A549 (cell line): ENCODE data around the gene DNAH17. TPM values are rescaled to one million over a fixed set of nuclear protein-coding genes. Genes with fewer than 3 reads are reported as not detected.
A peak's percentile ranks its signal among the peaks of the same experiment; 100 is the strongest.

Experiments used
- ATAC-seq, 2 experiments: fragments of 200-7000 bp in 1 of 2; fragments of >200 bp in 1 of 2; cut with Nextera tagmentation in 1 of 2; cut with Tn5 transposase in 1 of 2; 3 replicates each; pipeline versions ENCODE4 v1.8.0 to v1.9.1; 2018 to 2020; ENCODE audit warnings: mild to moderate bottlenecking in 1 of 2, moderate library complexity in 1 of 2
- CTCF ChIA-PET: fragments of 300-600 bp; sonication (Branson Sonifier 250); formaldehyde crosslinking; extraction: SDS; loops from one replicate; lab custom pipeline; 2021; ENCODE audit warnings: antibody characterized with exemption, inconsistent platforms; lab: Yijun Ruan, JAX
- POLR2A ChIA-PET: fragments of 350-600 bp; formaldehyde crosslinking; extraction: SDS; loops from one replicate; lab custom pipeline; 2021; ENCODE audit warnings: antibody characterized with exemption, inconsistent platforms; lab: Yijun Ruan, JAX
- DNase-seq, 2 experiments: peaks; one replicate each; pipeline versions ENCODE4 v3.0.0 to v3.0.0-alpha.2; 2011 to 2016; ENCODE audit warnings: low read depth in 1 of 2, low spot score in 1 of 2
- FAIRE-seq: peaks from 2 replicates; lab custom pipeline; 2011; peaks lifted over from hg19 to GRCh38; lab: Jason Lieb, UNC
- H3K27ac ChIP-seq, 2 experiments: fragments of >200 bp; sonication (Bioruptor Twin); formaldehyde crosslinking; 3 replicates each; pipeline ENCODE4 v1.5.1; 2016 to 2017
- H3K4me1 ChIP-seq: fragments of >200 bp; sonication (Bioruptor Twin); formaldehyde crosslinking; 3 replicates; pipeline ENCODE4 v1.6.1; 2016
- H3K4me2 ChIP-seq: fragments of >200 bp; sonication (Bioruptor Twin); formaldehyde crosslinking; 3 replicates; pipeline ENCODE4 v1.6.1; 2016
- H3K4me3 ChIP-seq: fragments of >200 bp; sonication (Bioruptor Twin); formaldehyde crosslinking; 3 replicates; pipeline ENCODE4 v1.5.1; 2016
- H3K9me3 ChIP-seq: fragments of >200 bp; sonication (Bioruptor Twin); formaldehyde crosslinking; 3 replicates; pipeline ENCODE4 v1.6.1; 2016
- ATOH8 ChIP-seq: fragments of 250-450 bp; sonication (Bioruptor Pico); IDR thresholded peaks from 2 replicates; pipeline ENCODE4 v1.5.0; 2020; ENCODE audit warnings: low read depth, mild to moderate bottlenecking, moderate library complexity
- BHLHE40 ChIP-seq: IDR thresholded peaks from 2 replicates; pipeline ENCODE4 v1.6.1; 2012; ENCODE audit warnings: low read depth, low read length, inconsistent platforms
- EHF ChIP-seq: fragments of 250-450 bp; sonication (Bioruptor Pico); IDR thresholded peaks from 2 replicates; pipeline ENCODE4 v1.5.0; 2020; ENCODE audit warnings: mild to moderate bottlenecking
- ESRRA ChIP-seq: fragments of 150-350 bp; IDR thresholded peaks from 2 replicates; pipeline ENCODE4 v1.6.1; 2014; ENCODE audit warnings: mild to moderate bottlenecking, low read length, borderline replicate concordance
- FOSB ChIP-seq: fragments of 250-450 bp; sonication (Bioruptor Pico); IDR thresholded peaks from 2 replicates; pipeline ENCODE4 v1.5.0; 2020; ENCODE audit warnings: mild to moderate bottlenecking, moderate library complexity
- FOSL2 ChIP-seq, 2 experiments: fragments of 450-650 bp in 1 of 2; fragments of >200 bp in 1 of 2; sonication (Bioruptor Twin) in 1 of 2; formaldehyde crosslinking; IDR thresholded peaks; 2 replicates each; pipeline versions ENCODE4 v1.5.0 to v1.6.1; 2016 to 2020; ENCODE audit warnings: mild to moderate bottlenecking in 1 of 2, moderate library complexity in 1 of 2
- HEYL ChIP-seq: fragments of 250-450 bp; sonication (Bioruptor Pico); IDR thresholded peaks from 2 replicates; pipeline ENCODE4 v1.8.0; 2021; ENCODE audit warnings: mild to moderate bottlenecking, moderate library complexity
- JUNB ChIP-seq: fragments of >200 bp; sonication (Bioruptor Twin); formaldehyde crosslinking; IDR thresholded peaks from 2 replicates; pipeline ENCODE4 v1.6.1; 2016
- KDM5A ChIP-seq: fragments of 200-600 bp; sonication (generic); IDR thresholded peaks from 2 replicates; pipeline ENCODE4 v1.6.1; 2016; ENCODE audit warnings: antibody characterized with exemption, mild to moderate bottlenecking
- MAZ ChIP-seq: fragments of 150-350 bp; IDR thresholded peaks from 2 replicates; pipeline ENCODE4 v1.6.1; 2014; ENCODE audit warnings: antibody characterized with exemption, low read depth, low read length, borderline replicate concordance
- NFE2L2 ChIP-seq: fragments of 150-350 bp; conservative IDR thresholded peaks from 2 replicates; pipeline ENCODE4 v1.6.1; 2014; ENCODE audit warnings: low read length
- NR3C1 ChIP-seq: fragments of >200 bp; sonication (Bioruptor Twin); formaldehyde crosslinking; IDR thresholded peaks from 3 replicates; pipeline ENCODE4 v1.6.1; 2017
- PBX3 ChIP-seq: IDR thresholded peaks from 2 replicates; pipeline ENCODE4 v1.6.1; 2012
- POLR2AphosphoS2 ChIP-seq: conservative IDR thresholded peaks from 2 replicates; pipeline ENCODE4 v1.6.1; 2012; ENCODE audit warnings: low read length, improper control_type of control experiment, inconsistent platforms
- RAD21 ChIP-seq, 2 experiments: fragments of >200 bp in 1 of 2; sonication (Bioruptor Twin) in 1 of 2; formaldehyde crosslinking in 1 of 2; IDR thresholded peaks in 1 of 2; conservative IDR thresholded peaks in 1 of 2; 2 replicates in 1 of 2; 3 replicates in 1 of 2; pipeline ENCODE4 v1.6.1; 2012 to 2018; ENCODE audit warnings: inconsistent platforms in 1 of 2
- RARB ChIP-seq: fragments of 250-450 bp; sonication (Bioruptor Pico); IDR thresholded peaks from 2 replicates; pipeline ENCODE4 v1.8.0; 2021; ENCODE audit warnings: mild to moderate bottlenecking, moderate library complexity
- RCOR1 ChIP-seq: fragments of 150-350 bp; IDR thresholded peaks from 2 replicates; pipeline ENCODE4 v1.6.1; 2014; ENCODE audit warnings: antibody characterized with exemption, low read length, low read depth
- SREBF2 ChIP-seq: fragments of 450-650 bp; IDR thresholded peaks from 2 replicates; pipeline ENCODE4 v1.6.1; 2014; ENCODE audit warnings: mild to moderate bottlenecking, moderate library complexity
- ZSCAN20 ChIP-seq: fragments of 250-450 bp; sonication (Bioruptor Pico); IDR thresholded peaks from 2 replicates; pipeline ENCODE4 v1.8.0; 2022; ENCODE audit warnings: mild to moderate bottlenecking, moderate library complexity
- WGBS: methylation state at CpG from one replicate; pipeline ENCODE4 v1.1.6; 2017; ENCODE audit errors: missing lambda C conversion rate; 5-methylcytosine and 5-hydroxymethylcytosine counted together
- polyA plus RNA-seq, 4 experiments: library from polyadenylated mRNA; depleted of rRNA in 3 of 4; stranded (reverse); fragments of >200 nt; fragmentation: RNase III in 1 of 4; extraction: RNeasy Plus Mini Kit Qiagen cat#74134 plus additional on column Dnase treatment in 1 of 4; gene quantifications; 2 replicates in 3 of 4; 3 replicates in 1 of 4; pipeline ENCODE4 v1.2.3, GENCODE V29; 2011 to 2017

DNAH17 gene
- polyA plus RNA-seq, 2 of the 4 experiments (the other 2 are of a cell fraction): 0.21 to 0.26 TPM

DNA sequence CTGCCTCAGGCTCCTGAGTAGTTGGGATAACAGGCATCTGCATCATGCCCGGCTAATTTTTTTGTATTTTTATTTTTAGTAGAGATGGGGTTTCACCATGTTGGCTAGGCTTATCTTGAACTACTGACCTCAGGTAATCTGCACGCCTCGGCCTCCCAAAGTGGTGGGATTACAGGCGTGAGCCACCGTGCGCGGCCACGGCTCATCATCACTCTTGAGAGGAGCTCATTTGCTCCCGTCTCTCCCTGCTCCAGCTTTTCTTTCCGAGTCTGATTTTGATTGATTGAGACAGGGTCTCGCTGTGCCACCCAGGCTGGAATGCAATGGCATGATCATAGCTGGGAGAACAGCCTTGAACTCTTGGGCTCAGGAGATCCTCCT, 186.2 kb downstream of the DNAH17 start:
- no peak for TF ChIP-seq ZSCAN20 (CRISPR knock-in tag)
- TF ChIP-seq RARB (CRISPR knock-in tag): no peak
- TF ChIP-seq PBX3: no peak
- no peak for TF ChIP-seq POLR2AphosphoS2
- no peak for TF ChIP-seq ESRRA
- TF ChIP-seq RAD21 (conservative IDR thresholded peaks at IDR 0.05 in 1 of 2, IDR thresholded peaks at IDR 0.05 in 1 of 2): no peak
- no peak for TF ChIP-seq NR3C1
- no peak for TF ChIP-seq FOSB (CRISPR knock-in tag)
- TF ChIP-seq RCOR1: no peak
- TF ChIP-seq BHLHE40: no peak
- TF ChIP-seq EHF (CRISPR knock-in tag): no peak
- TF ChIP-seq ATOH8 (CRISPR knock-in tag): no peak
- TF ChIP-seq, all 56 proteins: peak for 0
- H3K4me1 ChIP-seq: peaks cover 36% of the 10 kb centered on the region
- H3K27ac ChIP-seq: peak overlapping the region; percentile 49 to 82; a peak in 5 of 6 replicates
- ChIA-PET CTCF (interaction anchor here (0.9 to 5.1 kb wide), 12 partner anchors 8 to 317 kb away, joined by 3 to 47 read pairs (median 7); partner anchors contain the start of genes PGS1 and SOCS3), POLR2A (interaction anchor here (1.1 kb wide), 1 partner anchor 30 kb away, joined by 3 read pairs; no protein-coding TSS in a partner anchor)
- ATAC-seq: no peak
- no peak for FAIRE-seq
- H3K9me3 ChIP-seq: no peaks in the 10 kb centered on the region
- whole genome bisulfite sequencing: 96% methylated on average over 11 of the region's 11 CpGs
- no peak for DNase-seq
- no peak overlapping the region for H3K4me3 ChIP-seq
- H3K4me2 ChIP-seq: peak overlapping the region; percentile 59

DNA sequence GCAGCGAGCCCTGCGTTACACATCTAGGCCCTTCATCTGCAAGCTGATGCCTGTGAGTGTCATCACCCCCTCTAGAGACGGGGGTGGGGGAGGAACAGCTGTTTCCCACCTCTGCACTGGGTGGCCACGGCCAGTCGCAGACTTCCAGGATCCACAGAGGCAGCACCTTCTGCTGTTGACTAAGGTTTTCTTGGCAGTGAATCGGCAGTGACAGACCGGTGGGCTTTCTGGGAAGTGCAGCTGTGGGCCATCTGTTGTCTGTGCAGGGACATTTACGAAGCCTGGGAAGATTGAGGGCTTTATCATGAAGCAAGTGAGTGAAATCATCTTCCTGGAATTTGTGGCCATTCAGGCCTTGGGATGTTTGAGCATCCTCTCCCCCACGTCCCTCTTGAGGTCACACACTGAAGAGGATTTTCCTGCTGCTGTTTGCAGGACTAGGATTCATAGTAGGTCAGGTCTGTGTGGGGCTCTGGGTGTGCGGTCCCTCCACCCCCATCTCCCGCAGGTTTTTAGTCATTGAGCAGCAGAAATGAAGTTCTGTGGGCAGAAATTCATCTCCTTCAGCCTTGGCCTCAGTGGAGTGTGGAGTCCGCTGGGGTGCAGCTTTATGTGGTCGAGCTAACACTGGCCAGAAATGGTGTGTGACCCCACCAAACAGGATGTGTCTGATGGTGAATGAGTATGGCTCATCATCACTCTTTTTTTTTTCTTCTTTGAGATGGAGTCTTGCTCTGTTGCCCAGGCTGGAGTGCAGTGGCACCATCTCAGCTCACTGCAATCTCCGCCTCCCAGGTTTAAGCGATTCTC, 186.8 kb downstream of the DNAH17 start:
- no peaks in the 10 kb centered on the region for H3K9me3 ChIP-seq
- FAIRE-seq (no peak), ATAC-seq (peak; percentile 80), DNase-seq (peak; percentile 59 to 75)
- H3K27ac ChIP-seq: peak overlapping the region; percentile 18 to 82; a peak in 4 of 6 replicates
- H3K4me3 ChIP-seq: no peak overlapping the region
- TF ChIP-seq ZSCAN20 (CRISPR knock-in tag) (no peak), FOSL2 (IDR thresholded peaks at IDR 0.05) (no peak), FOSL2 (CRISPR knock-in tag; IDR thresholded peaks at IDR 0.05) (0 out of 2 replicates have a peak, but pooled peaks have one; percentile 28)
- POLR2A ChIA-PET: no interaction called here
- CTCF ChIA-PET: interaction anchor here (0.6 to 5.1 kb wide), 17 partner anchors 8 to 140 kb away, joined by 3 to 47 read pairs (median 6); partner anchors contain the start of genes PGS1 and SOCS3
- 70% methylated on average over 15 of the region's 15 CpGs for WGBS
- peak overlapping the region; percentile 59 for H3K4me2 ChIP-seq
- peaks cover 36% of the 10 kb centered on the region for H3K4me1 ChIP-seq

- H3K27ac ChIP-seq: no peak overlapping the region
- H3K4me2 ChIP-seq: no peak overlapping the region
- 88% methylated on average over 10 of the region's 10 CpGs for WGBS
- ATAC-seq (no peak), DNase-seq (no peak), FAIRE-seq (no peak)
- CTCF ChIA-PET: interaction anchor here (0.8 to 1.5 kb wide), 5 partner anchors 9 to 138 kb away, joined by 3 to 8 read pairs (median 3); no protein-coding TSS in a partner anchor
- POLR2A ChIA-PET: interaction anchor here (0.6 kb wide), 1 partner anchor 57 kb away, joined by 6 read pairs; no protein-coding TSS in a partner anchor
- no peaks in the 10 kb centered on the region for H3K9me3 ChIP-seq
- no peak overlapping the region for H3K4me3 ChIP-seq
- peaks cover 36% of the 10 kb centered on the region for H3K4me1 ChIP-seq
- no peak for TF ChIP-seq MAZ
- TF ChIP-seq NFE2L2: no peak
- no peak for TF ChIP-seq ZSCAN20 (CRISPR knock-in tag)
- no peak for TF ChIP-seq HEYL (CRISPR knock-in tag)
- TF ChIP-seq SREBF2: no peak
- TF ChIP-seq KDM5A: no peak
- TF ChIP-seq EHF (CRISPR knock-in tag): no peak
- TF ChIP-seq JUNB: no peak
- TF ChIP-seq, all 56 proteins: peak for 0
These were observed 188.9 kb downstream of the DNAH17 start for GRCh38 chr17:78387977-78388941.
